T-helper 1 cell (primary cell): ENCODE measurements around the gene MEP1B.
"Not testable (repeated sequence)": the region's sequence is repeated elsewhere in the genome, so short reads cannot be mapped to it uniquely, and the experiment has no call there.

Source experiments
- DNase-seq, 5 donors: peaks; one replicate each; pipeline ENCODE4 v3.0.0-alpha.2; 2012 to 2020

Gene MEP1B

DNA sequence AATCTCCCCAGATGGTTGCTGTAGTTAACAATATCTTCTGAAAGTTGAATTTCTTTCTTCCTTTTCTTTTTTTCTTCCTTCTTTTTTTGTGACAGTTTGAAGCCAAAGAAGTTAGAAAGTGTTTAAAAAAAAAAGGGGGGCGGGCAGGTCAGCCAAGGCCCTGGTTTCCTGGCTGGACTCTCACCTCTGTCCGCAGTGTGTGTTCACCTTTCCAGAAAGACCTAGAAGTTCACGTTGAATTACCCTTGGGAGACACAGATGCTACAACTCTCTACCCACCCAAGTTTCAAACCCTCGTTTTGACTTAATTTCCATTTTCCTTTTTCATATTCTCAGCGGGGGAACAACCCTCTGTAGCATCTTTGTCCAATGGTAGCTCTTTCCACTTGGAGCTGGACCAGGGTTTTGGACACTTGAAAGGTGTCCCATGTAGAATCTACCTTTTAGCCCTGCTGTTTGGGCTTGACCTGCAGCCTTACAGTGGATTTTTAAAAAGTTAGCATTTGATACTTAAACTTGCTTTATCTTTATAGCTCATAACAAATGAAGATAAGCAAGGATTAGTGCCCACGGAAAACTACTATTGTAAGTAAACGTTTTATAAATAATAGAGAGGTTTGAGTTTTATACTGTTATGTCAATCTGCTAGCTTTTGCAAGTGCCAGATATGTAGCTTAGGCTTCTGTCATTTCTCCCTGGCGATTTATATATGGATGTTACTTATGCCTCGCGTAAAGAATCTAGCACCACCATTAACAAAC, 20.0 kb downstream of the MEP1B start:
- no peak for DNase-seq

DNA sequence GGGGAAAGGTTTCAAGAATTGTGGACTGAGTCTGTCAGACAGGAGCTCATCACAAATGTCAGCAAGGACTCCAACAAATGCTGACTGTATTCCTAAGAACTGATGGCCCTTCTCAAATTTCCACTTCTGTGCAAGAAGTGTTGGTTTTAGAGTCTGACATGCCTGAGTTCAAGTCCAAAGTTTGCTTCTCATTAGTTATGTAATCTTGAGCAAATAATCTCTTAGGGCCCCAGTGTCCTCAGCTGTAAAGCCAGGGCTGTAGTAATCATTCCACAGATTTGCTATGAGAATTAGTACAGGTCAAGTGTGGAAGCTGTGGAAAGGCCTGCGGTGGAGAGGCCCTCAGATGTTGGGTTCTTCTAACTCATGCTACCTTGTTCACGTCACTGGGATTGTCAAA, 23.9 kb downstream of the MEP1B start:
- DNase-seq = no peak

DNA sequence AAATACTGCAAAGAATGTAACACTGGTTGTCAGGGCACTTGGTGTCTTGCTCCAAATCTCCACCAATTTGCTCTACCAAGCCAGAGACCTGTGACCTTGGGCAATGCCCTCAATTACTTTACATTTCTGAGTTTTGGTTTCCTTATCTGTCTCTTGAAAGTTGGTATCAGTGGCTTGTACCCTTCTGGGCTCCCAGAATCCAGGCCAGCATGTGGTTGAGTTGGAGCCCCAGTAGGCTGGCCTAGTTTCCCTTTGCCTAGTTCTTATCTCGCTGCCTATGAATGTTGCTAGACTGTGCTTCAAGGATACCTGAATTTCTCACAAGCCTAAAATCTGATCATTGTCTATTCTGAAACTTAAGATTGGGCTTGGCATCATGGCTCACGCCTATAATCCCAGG, 26.6 kb downstream of the MEP1B start:
- DNase-seq = no peak

DNA sequence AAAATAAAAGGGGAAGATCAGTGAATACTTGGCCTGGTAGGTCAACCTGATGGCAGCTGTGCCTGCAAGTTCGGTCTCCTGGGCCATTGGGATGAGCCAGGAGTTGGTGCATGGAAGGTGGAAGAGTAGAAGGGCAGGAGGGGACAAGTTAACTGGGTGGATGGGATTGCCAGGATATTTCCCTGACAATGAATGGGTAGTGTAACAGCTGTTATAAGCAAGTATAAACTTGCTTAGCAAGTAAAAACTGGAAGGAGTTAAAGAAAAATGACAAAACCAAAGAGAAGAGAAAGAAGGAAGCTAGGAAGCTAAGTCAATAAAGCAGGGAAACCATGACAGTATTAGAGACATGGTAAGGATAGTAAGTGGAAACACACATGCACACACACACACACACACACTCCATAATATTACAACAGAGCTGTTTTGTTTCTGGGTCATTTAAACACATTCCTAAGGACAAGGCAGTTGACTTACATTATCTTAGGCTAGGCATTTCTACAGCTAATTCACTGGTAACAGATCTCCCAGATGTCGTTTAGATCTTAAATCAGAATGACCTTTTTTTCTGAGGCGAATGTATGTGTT, 29.7 kb downstream of the MEP1B start:
- no peak for DNase-seq

DNA sequence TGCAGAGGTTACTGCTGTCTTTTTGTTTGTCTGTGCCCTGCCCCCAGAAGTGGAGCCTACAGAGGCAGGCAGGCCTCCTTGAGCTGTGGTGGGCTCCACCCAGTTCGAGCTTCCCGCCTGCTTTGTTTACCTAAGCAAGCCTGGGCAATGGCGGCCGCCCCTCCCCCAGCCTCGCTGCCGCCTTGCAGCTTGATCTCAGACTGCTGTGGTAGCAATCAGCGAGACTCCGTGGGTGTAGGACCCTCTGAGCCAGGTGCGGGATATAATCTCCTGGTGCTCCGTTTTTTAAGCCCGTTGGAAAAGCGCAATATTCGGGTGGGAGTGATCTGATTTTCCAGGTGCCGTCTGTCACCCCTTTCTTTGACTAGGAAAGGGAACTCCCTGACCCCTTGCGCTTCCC, 43.5 kb downstream of the MEP1B start:
- DNase-seq = not testable (repeated sequence)

DNA sequence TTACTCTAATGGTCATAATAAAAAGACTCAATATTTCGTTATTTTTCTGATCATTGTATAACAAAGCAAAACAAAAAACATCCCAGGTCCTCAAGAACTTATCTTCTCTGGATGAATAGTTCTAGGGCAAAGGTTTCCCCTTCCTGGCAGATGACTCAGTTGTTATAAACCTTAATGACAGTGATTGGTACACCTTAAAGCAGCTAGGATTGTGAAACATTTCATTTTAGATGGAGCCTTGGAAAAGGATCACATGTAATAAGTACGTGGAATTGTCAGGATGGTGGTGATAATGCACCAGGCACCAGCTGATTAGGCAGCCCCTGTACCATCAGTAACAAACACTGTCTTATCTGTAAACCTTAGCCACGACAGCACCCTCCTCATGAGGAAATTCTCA, 47.2 kb downstream of the MEP1B start:
- no peak for DNase-seq

DNA sequence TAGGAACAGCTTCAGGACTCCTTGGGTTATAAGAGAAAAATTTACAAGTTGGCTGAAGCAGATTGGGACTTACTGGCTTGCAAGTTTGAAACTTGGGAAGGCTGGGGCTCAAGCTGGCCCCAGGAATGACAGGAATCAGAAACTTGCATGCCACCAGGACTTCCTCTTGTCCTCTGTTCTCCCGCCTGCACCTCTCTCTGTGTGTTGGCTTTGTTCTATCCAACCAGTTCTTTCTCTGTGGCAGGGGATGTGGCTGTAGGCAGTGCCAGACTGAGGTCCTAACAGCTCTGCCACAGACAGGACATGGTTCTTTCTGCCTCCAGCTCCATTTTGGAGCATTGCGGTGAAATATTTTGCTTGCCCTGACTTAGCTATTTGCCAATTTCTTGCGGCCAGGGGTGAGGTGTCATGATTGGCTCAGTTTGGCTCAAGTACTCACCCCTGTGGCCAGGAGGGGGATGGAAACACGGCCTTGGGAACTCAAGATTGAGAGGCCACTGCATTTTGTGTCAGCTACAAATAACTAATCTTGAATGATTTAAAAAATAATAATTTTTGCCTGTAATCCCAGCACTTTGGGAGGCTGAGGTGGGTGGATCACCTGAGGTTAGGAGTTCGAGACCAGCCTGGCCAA, 48.9 kb downstream of the MEP1B start:
- DNase-seq = no peak

DNA sequence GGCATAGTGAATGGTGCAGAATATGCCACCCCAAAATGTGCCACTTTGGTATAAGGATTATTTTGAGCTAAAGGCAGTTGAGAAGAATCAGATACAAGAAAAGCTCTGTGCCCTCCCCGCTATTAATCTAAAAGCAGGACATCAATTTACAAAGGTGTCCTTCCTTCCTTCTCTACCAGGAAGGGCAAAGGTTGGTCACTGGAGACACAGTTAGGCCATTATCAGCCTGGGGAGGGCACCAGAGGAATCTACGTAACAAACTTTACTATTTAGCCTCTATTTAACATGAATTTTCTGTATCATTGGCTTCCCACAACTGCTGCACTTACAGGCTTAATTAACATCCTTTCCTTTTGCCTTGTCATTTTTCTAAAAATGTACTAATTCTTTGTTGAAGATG, 52.6 kb downstream of the MEP1B start:
- DNase-seq = no peak

DNA sequence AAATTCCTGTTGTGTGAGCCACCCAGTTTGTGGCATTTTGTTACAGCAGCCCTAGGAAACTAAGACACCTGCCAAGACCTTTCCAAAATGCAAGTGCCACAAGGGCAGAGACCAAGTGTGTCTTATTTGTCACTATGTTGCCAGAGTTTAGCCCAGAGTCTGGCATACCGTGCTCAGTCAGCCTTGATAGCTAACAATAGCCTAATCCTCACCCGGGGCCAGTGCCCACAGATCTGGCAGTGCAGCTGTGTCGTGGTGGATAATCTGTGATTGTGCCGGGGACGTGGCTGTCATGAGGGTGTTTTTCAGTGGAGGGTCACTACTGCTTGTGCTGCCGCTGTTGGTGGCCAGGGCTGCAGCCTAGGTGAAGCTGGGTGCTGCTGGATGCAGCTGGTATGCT, 53.5 kb downstream of the MEP1B start:
- DNase-seq = no peak

DNA sequence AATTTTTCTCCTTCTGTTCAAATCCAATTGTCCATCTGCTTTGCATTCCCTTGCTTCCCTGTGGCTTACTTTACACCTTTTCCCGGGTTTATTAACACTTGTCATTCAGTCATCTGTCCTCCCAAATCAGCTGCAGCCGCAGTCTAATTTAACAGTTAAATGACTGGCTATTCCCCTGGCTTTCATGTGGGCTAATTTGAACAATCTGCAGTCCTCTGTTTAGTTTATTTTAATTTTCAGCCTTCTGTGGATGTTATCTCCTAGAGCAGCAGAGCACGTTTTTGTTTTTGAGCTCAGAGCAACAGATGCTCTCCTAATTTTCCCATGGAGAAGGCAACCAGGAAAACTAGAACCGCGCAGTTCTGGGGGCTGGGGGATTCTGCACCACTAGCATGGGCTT, 55.0 kb downstream of the MEP1B start:
- no peak for DNase-seq

DNA sequence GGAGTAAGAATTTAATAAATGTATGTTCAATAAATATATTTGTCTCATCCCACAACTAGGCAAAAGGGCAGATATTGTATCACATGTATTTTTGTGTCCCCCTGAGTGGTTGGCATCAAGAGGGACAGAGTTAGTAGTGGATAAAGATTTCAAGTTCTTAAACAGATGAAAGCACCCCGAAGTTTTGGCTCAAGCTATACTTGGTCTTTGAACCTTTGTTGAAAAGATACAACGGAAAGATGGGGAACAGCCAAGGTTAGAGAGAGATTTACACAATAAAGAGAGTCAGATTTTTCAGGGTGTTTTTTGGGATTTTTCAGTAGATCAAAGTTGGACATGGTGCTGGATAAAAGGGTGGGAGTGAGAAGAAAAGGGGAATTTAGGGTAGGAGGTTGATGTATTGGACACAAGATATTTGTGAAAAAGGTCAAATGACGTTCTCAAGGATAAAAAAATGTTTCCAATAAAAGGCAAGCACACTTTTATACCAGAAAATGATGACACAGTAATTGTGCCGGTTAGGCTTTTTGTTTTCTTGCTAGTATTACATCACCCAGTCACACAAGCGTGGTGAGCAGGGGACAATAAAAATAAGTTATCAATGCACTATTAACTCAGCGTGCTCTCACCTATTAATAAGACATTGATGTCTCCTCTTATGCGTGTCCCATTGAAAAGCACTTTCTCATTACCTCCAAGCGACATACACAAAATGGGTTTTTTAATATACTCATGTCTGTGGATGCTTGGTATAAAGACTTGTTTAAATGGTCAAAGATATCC, 59.5 kb downstream of the MEP1B start:
- DNase-seq = no peak

DNA sequence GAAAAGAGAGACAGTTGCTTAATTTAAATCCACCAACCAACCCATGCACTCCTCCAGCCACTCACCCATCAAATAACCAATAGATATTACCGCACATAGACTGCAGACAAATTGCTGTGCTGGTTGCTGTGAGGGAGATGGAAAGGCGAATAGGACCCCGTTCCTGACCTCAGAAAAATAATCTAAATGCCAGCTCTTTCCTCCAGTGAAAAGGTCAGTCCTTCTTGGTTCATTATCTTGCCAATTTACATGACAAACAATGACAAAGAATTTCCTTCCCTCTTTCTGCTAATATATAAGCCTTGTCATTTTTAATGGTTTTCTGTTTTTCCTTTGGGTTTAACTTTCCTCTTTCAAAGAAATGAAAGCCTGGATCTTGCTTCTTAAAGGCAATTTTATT, 61.6 kb downstream of the MEP1B start:
- no peak for DNase-seq

DNA sequence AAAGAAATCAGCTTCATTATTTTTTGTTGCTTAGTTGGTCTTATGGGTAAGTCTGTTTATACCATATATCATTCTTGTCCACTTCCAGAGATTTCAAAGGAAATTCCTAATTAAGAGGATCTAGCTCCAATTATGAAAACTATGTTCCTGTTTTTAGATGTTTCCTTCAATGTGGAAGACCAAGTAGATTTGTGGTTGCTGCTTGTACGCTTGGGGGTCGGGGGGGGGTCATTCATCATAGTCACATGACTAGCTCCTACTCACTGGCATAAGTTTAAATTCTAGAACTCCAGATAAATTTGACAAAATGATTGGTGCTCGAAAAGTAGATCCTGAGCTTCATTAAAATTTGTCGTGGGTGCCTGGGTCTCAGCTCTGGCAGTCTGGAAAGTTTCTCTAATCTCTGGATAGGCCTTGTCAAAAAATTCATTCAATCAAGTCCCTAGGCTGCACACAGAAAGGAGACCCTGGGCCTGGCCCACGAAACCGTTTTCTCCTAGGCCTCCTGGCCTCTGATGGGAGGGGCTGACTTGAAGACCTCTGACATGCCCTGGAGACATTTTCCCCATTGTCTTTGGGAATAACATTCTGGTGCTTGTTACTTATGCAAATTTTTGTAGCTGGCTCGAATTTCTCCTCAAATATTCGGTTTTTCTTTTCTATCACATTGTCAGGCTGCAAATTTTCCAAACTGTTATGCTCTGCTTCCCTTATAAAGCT, 62.5 kb downstream of the MEP1B start:
- DNase-seq = no peak

DNA sequence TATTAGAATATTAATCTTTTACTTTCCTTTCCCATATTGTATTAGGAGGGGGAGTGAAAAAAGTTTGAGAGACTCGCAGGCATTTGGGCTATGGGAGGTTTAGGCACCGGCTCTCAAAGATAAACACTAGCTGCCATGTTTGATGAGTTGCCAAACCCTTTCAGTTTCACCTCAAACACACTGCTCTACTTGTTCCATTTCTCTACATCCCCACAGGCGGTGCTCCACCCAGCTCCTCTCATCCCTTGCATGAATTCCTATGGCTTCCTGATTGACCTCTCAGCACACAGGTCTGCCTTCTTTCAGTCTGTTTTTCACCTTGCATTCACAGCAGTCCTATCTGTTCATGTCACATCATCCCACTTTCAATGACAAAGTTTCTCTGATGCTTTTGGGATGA, 65.7 kb downstream of the MEP1B start:
- no peak for DNase-seq

DNA sequence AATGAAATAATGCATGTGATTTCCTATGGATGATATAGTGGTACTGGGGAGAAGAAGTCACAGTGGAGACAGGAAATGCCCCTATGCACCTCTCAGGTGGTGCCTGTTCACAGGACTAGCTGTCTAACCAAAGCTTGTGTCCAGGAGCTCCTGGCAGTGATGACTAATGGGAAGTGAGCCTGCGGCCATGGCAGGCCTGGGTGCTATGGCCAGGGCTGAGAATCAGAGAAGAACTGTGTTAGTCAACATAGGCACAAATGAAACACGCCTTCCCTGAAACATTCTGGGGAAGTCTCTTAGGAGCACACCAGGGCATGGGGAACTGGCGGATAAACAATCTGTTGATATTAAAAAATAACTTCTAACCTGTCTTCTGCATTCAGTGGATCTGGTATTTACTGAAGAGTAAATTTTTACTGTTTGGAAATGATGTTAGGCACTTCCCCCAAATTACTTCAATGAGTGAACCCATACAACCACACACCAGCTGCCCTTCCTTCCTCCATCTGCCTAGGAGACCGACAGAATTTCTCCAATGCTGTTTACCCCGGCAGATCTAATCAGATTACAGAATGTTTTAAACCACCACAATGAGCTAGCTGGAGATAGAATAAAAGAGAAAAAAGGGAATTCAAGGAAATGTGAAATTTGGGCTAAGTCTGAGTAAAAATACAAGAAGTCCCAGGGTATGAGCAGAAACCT, 67.4 kb downstream of the MEP1B start:
- DNase-seq = no peak

DNA sequence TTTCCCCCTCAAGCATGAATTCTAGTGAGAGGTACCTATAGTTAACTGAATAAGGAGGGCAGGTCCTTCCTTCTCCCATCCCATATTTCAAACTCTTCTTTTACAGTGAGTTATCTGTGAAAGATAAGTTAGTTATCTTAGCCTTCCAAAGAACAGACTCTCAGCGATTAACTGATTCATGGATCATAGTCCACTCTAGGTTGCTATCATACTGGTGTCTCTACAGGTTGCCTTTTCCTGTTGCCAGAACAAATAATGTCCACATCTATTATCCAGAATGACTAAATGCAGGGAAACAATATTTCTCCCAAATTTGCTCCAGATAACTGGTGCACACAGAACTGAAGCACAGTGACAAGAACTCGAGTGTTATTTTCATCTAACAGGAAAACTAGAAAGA, 68.3 kb downstream of the MEP1B start:
- no peak for DNase-seq

DNA sequence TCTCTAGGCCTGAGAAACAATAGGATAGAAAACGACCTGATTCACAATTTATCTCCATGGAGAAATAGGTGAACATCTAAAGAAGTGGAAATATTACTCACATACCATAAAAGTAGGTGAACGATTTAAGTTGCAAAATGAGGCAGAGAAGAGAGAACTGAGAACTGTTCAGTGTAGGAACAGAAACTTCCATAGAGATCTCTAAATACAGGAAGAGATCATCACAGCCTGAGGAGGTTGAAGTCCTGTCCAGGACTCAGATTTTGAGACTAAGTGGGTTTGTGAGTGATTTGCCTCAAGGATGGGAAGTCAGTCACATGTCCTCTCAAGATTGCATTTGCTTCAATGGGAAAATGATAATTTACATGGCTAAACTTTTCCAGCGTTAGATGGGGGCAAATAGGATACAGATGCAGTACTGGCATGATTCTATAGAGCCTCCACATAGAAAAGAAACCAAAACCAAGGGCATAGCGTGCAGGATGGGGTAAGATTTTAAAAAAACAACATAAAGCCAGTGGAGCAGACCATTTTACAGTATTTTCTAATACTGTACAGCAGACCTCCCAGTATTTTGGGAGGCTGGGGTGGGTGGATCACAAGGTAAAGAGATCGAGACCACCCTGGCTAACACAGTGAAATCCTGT, 68.8 kb downstream of the MEP1B start:
- no peak for DNase-seq

DNA sequence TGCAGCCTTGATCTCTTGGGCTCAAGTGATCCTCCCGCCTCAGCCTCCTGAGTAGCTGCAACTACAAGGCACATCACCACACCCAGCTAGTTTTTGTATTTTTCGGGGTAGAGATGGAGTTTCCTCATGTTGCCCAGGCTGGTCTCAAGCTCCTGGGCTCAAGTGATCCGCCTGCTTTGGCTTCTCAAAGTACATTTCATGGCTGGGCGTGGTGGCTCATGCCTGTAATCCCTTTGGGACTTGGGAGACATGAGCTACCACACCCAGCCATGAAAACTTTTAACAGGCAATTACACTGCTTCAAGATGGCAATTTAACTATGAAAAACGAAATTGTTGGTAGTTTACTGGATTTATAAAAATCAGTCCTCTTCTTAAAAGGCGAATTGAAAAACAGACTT, 69.7 kb downstream of the MEP1B start:
- DNase-seq = no peak

DNA sequence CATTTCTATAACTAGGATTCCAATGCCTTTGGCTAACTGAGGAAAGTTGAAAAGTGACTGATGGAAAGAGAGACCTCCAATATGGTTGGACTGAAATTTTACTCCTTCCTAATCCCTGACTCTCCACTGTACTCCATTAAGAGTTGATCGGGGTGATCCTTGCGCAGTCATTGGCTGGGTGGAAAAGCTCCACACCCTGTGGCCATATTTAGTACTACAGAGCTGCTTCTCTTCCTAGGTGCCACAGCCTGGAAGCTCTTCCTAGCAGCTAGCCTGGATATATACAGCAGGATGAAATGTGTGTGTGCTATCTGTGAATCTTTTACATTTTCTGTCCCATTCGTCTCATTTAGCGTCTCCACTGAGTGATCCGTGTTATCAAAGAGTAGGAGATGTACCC, 71.2 kb downstream of the MEP1B start:
- DNase-seq = no peak

DNA sequence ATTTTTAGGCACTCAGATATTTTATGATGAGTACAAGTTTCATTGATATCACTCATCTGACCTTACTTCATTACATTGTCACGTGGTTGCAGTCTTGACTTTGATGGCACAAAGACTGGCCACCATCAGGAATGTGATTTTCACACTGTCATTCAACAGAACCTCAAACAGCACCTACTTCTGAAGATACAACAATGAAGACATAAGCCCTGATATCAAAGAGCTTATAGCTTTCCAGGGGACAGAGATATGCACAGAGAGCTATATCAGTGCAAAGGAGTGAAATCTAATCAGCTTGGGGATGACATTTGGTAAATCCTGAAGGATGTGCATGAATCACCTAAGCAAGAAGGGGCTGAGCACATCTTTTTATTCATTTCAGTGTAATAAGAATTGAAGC, 72.3 kb downstream of the MEP1B start:
- DNase-seq = no peak

DNA sequence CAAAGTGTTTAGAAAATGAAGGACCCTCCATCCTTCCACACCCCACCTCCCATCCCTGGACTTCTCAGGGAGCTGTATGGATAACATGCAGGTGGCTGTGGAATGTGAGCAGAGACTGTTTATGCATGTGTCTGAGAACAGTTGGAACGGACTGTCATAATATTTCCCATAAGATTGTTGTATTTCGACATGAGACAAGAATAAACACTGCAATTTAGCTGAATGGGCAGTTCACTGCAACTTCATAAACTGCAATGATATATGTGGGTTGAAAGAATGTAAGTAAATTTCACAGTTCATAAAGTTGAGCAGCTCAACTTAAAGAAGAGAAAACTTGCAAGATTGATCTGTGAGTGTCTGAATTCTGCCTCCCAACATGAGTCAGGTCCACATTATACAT, 74.6 kb downstream of the MEP1B start:
- no peak for DNase-seq

DNA sequence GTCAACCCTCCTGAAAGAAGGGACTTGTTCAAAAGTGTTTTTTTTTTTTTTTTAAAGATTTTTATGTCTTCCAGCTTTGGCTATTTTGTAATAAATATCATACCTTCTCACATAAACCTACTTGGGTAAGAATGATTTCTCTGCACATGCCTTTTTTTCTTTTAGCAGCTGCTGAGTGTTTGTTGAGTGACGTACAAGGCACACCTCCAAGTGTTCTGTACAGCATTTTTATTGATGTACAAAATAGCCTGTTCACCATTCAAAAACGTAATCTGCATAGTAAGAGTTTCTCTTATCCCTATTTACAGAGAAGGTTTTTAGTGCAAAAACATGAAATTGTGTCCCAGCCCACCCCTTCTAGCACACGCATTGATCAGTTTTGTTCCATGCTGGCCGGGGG, 77.6 kb downstream of the MEP1B start:
- no peak for DNase-seq
